SK-N-SH (cell line): Measurements from ENCODE around the gene POLR3C. TPM values are rescaled to one million over a fixed set of nuclear protein-coding genes. Genes with fewer than 3 reads are reported as not detected.

Source experiments
- FOXJ3 ChIP-seq: sonication (generic); formaldehyde crosslinking; IDR thresholded peaks from 2 replicates; pipeline ENCODE4 v1.5.1; 2020; ENCODE audit warnings: mild to moderate bottlenecking, missing genetic modification reagents
- MXI1 ChIP-seq: IDR thresholded peaks from 2 replicates; pipeline ENCODE4 v1.6.1; 2012; ENCODE audit warnings: mild to moderate bottlenecking, low read depth, low read length, improper control_type of control experiment
- polyA plus RNA-seq, 3 experiments: library from polyadenylated mRNA; depleted of rRNA; stranded (reverse); fragments of >200 nt; gene quantifications; 2 replicates each; pipeline ENCODE4 v1.2.3, GENCODE V29; 2012
- small RNA-seq, 7 experiments: library from RNA; depleted of rRNA; stranded (forward); fragments of <200 nt; gene quantifications; one replicate each; pipeline ENCODE3, GENCODE V24; 2012
- TF ChIP-seq, protein P1 (sequence below): IDR thresholded peaks from 2 replicates; pipeline ENCODE4 v1.6.1; 2012; ENCODE audit warnings: mild to moderate bottlenecking, low read depth, low read length, moderate library complexity

Gene POLR3C
- polyA plus RNA-seq, 1 of the 3 experiments (the other 2 are of a cell fraction): 34.1 TPM

DNA sequence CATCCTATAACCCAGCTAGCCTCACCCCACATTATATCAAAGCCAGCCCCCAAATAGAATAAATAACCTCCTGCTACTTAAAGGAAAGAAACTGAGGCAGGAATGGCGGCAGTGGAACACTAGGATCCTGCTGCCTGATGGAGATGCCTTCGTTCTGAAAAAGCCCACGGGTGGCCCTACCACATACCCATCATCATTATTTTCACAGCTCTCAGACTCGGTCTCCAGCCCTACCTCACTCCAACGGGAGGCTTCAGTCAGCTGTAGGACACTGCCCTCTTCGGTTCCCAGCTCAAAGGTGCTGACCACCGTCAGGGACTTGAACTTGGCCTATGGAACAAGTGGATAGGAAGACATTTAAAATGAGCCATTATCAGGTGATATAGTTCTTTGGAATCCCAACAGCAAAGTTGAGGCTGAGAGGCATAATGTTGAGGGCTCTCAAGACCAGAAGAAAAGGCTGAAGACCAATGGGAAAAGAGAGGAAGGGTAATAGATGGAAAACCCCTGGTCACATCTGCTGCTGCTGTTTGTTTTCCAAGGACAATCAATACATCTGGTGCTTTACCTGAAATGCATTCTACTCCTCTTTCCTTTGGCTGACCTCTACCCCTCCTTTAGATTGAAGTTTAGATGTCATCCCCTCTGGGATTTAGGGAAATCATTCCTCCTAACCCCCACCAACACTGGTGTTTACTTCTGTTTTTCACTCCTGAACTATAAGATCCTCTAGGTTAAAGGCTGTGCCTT lies 69.5 kb downstream of the POLR3C start (continued):
- TF ChIP-seq FOXJ3 (CRISPR knock-in tag): no peak
- TF ChIP-seq, protein P1, sequence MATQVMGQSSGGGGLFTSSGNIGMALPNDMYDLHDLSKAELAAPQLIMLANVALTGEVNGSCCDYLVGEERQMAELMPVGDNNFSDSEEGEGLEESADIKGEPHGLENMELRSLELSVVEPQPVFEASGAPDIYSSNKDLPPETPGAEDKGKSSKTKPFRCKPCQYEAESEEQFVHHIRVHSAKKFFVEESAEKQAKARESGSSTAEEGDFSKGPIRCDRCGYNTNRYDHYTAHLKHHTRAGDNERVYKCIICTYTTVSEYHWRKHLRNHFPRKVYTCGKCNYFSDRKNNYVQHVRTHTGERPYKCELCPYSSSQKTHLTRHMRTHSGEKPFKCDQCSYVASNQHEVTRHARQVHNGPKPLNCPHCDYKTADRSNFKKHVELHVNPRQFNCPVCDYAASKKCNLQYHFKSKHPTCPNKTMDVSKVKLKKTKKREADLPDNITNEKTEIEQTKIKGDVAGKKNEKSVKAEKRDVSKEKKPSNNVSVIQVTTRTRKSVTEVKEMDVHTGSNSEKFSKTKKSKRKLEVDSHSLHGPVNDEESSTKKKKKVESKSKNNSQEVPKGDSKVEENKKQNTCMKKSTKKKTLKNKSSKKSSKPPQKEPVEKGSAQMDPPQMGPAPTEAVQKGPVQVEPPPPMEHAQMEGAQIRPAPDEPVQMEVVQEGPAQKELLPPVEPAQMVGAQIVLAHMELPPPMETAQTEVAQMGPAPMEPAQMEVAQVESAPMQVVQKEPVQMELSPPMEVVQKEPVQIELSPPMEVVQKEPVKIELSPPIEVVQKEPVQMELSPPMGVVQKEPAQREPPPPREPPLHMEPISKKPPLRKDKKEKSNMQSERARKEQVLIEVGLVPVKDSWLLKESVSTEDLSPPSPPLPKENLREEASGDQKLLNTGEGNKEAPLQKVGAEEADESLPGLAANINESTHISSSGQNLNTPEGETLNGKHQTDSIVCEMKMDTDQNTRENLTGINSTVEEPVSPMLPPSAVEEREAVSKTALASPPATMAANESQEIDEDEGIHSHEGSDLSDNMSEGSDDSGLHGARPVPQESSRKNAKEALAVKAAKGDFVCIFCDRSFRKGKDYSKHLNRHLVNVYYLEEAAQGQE: no peak
- TF ChIP-seq MXI1: no peak

Small RNAs within 50 kb of the gene (small RNA-seq; reads per million reads assigned to genes)
- gene MIR6736: 0 reads per million in 7 experiments

Other genes starting within 250 kb of the POLR3C start
- 10.5 and 15.2 TPM in 2 replicates for gene GPR89A, start 216.2 kb upstream of the POLR3C start, polyA plus RNA-seq (2012; rRNA removed)
- 0.16 and 0.24 TPM in 2 replicates for gene PDZK1, start 116.8 kb upstream of the POLR3C start, polyA plus RNA-seq (2012; rRNA removed)
- gene CD160, start 104.7 kb upstream of the POLR3C start, polyA plus RNA-seq (2012; rRNA removed): not detected in 2 replicates
- 4.8 and 6.1 TPM in 2 replicates for gene RNF115, start 105 bp upstream of the POLR3C start, polyA plus RNA-seq (2012; rRNA removed)
- gene NUDT17, start 21.4 kb downstream of the POLR3C start, polyA plus RNA-seq (2012; rRNA removed): 7.8 and 8.1 TPM in 2 replicates
- gene PIAS3, start 34.9 kb downstream of the POLR3C start, polyA plus RNA-seq (2012; rRNA removed): 35.5 and 39.1 TPM in 2 replicates
- 0.05 and 0.08 TPM in 2 replicates for gene ANKRD35, start 61.7 kb downstream of the POLR3C start, polyA plus RNA-seq (2012; rRNA removed)
- gene ITGA10, start 85.8 kb downstream of the POLR3C start, polyA plus RNA-seq (2012; rRNA removed): 2.1 and 2.6 TPM in 2 replicates
- 26.1 and 34.5 TPM in 2 replicates for gene PEX11B, start 94.5 kb downstream of the POLR3C start, polyA plus RNA-seq (2012; rRNA removed)
- 236 TPM in 2 replicates for gene RBM8A, start 103.3 kb downstream of the POLR3C start, polyA plus RNA-seq (2012; rRNA removed)
- gene LIX1L, start 133.8 kb downstream of the POLR3C start, polyA plus RNA-seq (2012; rRNA removed): 39.1 and 39.4 TPM in 2 replicates
- 2.6 and 3.6 TPM in 2 replicates for gene ANKRD34A, start 140.4 kb downstream of the POLR3C start, polyA plus RNA-seq (2012; rRNA removed)
- gene POLR3GL, start 140.5 kb downstream of the POLR3C start, polyA plus RNA-seq (2012; rRNA removed): 15.8 and 17.3 TPM in 2 replicates
- 44.6 and 77.3 TPM in 2 replicates for gene TXNIP, start 172.4 kb downstream of the POLR3C start, polyA plus RNA-seq (2012; rRNA removed)
- 0.05 TPM in 1 of 2 replicates, not detected in the other for gene HJV, start 197.5 kb downstream of the POLR3C start, polyA plus RNA-seq (2012; rRNA removed)